Astrocyte (in vitro differentiated cells and primary cell): ENCODE data around the gene GBA2. TPM values are rescaled to one million over a fixed set of nuclear protein-coding genes. Genes with fewer than 3 reads are reported as not detected.

Source experiments
- DNase-seq: peaks from one replicate; pipeline ENCODE4 v3.0.0-alpha.2; 2010; ENCODE audit warnings: low read depth
- FAIRE-seq: peaks from 2 replicates; lab custom pipeline; 2011; peaks lifted over from hg19 to GRCh38; lab: Jason Lieb, UNC
- H2AFZ ChIP-seq: 2 replicates; pipeline ENCODE4 v1.6.0; 2012; ENCODE audit warnings: low read depth, low read length, inconsistent platforms
- H3K27ac ChIP-seq: 2 replicates; pipeline ENCODE4 v1.5.1; 2011; ENCODE audit warnings: low read depth, low read length, inconsistent platforms
- H3K27me3 ChIP-seq: 2 replicates; pipeline ENCODE4 v1.6.0; 2011; ENCODE audit warnings: low read length, inconsistent platforms; ENCODE audit not compliant: insufficient read depth
- H3K36me3 ChIP-seq: 2 replicates; pipeline ENCODE4 v1.5.1; 2011; ENCODE audit warnings: low read length, inconsistent platforms; ENCODE audit not compliant: insufficient read depth
- H3K4me1 ChIP-seq: 2 replicates; pipeline ENCODE4 v1.5.1; 2011; ENCODE audit warnings: low read length, inconsistent platforms; ENCODE audit not compliant: insufficient read depth
- H3K4me2 ChIP-seq: 2 replicates; pipeline ENCODE4 v1.6.0; 2012; ENCODE audit warnings: low read length, inconsistent platforms
- H3K4me3 ChIP-seq: 2 replicates; pipeline ENCODE4 v1.5.1; 2011; ENCODE audit warnings: low read depth, mild to moderate bottlenecking, low read length, inconsistent platforms; ENCODE audit not compliant: insufficient read depth
- H3K79me2 ChIP-seq: 2 replicates; pipeline ENCODE4 v1.6.0; 2012; ENCODE audit warnings: mild to moderate bottlenecking, low read length, inconsistent platforms; ENCODE audit not compliant: insufficient read depth
- H3K9ac ChIP-seq: 2 replicates; pipeline ENCODE4 v1.6.0; 2012; ENCODE audit warnings: mild to moderate bottlenecking, low read length, inconsistent platforms
- H3K9me3 ChIP-seq: 2 replicates; pipeline ENCODE4 v1.5.1; 2012; ENCODE audit warnings: low read depth, mild to moderate bottlenecking, low read length, inconsistent platforms; ENCODE audit not compliant: insufficient read depth
- H4K20me1 ChIP-seq: 2 replicates; pipeline ENCODE4 v1.6.0; 2012; ENCODE audit warnings: low read length, inconsistent platforms; ENCODE audit not compliant: insufficient read depth
- H3K27ac Mint-ChIP-seq: one replicate; pipeline ENCODE4 v1.8.0; 2021; ENCODE audit warnings: mild to moderate bottlenecking, mixed read lengths; ENCODE audit not compliant: unreplicated experiment
- H3K27me3 Mint-ChIP-seq: one replicate; pipeline ENCODE4 v1.8.0; 2021; ENCODE audit warnings: low read depth, mixed read lengths; ENCODE audit not compliant: unreplicated experiment
- H3K36me3 Mint-ChIP-seq: one replicate; pipeline ENCODE4 v1.8.0; 2021; ENCODE audit warnings: low read depth, mixed read lengths; ENCODE audit not compliant: unreplicated experiment
- H3K4me1 Mint-ChIP-seq: one replicate; pipeline ENCODE4 v1.8.0; 2021; ENCODE audit warnings: low read depth, mixed read lengths; ENCODE audit not compliant: unreplicated experiment
- H3K4me3 Mint-ChIP-seq: one replicate; pipeline ENCODE4 v1.8.0; 2021; ENCODE audit warnings: mild to moderate bottlenecking, moderate library complexity, mixed read lengths; ENCODE audit not compliant: unreplicated experiment
- H3K9me3 Mint-ChIP-seq: one replicate; pipeline ENCODE4 v1.8.0; 2021; ENCODE audit warnings: mild to moderate bottlenecking, mixed read lengths; ENCODE audit not compliant: unreplicated experiment
- CTCF ChIP-seq: IDR thresholded peaks from 2 replicates; pipeline ENCODE4 v1.5.1; 2011; ENCODE audit warnings: low read depth, mild to moderate bottlenecking, inconsistent platforms, low read length, moderate library complexity; ENCODE audit not compliant: insufficient read depth
- EZH2 ChIP-seq: IDR thresholded peaks from 2 replicates; pipeline ENCODE4 v1.6.1; 2012; ENCODE audit warnings: mild to moderate bottlenecking, low read length, inconsistent platforms; ENCODE audit not compliant: insufficient read depth
- total RNA-seq: library from RNA; stranded (reverse); gene quantifications from 2 replicates; pipeline ENCODE4 v1.2.1, GENCODE V29; 2021

GBA2 gene
- total RNA-seq, 1 donor from 2014 or later = 42.5 TPM

- Histone ChIP-seq H2AFZ (no peak overlapping the region), H3K27me3 (peaks cover 21% of the 10 kb centered on the region), H3K36me3 (no peaks in the 10 kb centered on the region), H3K27ac (no peak overlapping the region), H3K4me3 (no peak overlapping the region), H3K4me2 (no peak overlapping the region), H4K20me1 (no peaks in the 10 kb centered on the region), H3K4me1 (no peaks in the 10 kb centered on the region), H3K79me2 (no peaks in the 10 kb centered on the region), H3K9me3 (no peaks in the 10 kb centered on the region), H3K9ac (no peak overlapping the region)
- FAIRE-seq (no peak), DNase-seq (no peak)
- H3K4me3 Mint-ChIP-seq = no peak overlapping the region
- H3K27me3 Mint-ChIP-seq = no peaks in the 10 kb centered on the region
- H3K27ac Mint-ChIP-seq = no peak overlapping the region
- H3K4me1 Mint-ChIP-seq = no peaks in the 10 kb centered on the region
- H3K9me3 Mint-ChIP-seq = no peaks in the 10 kb centered on the region
- peaks cover 4% of the 10 kb centered on the region for H3K36me3 Mint-ChIP-seq
- no peak for TF ChIP-seq CTCF
Observed at GRCh38 chr9:35781066-35781465, 32.0 kb upstream of the GBA2 start.

- Mint-ChIP-seq H3K36me3 (peaks cover 1% of the 10 kb centered on the region), H3K9me3 (no peaks in the 10 kb centered on the region), H3K27me3 (no peaks in the 10 kb centered on the region), H3K4me1 (no peaks in the 10 kb centered on the region), H3K27ac (no peak overlapping the region), H3K4me3 (no peak overlapping the region)
- FAIRE-seq = no peak
- H3K79me2 ChIP-seq = no peaks in the 10 kb centered on the region
- H3K4me2 ChIP-seq = no peak overlapping the region
- H2AFZ ChIP-seq = no peak overlapping the region
- H3K9me3 ChIP-seq = no peaks in the 10 kb centered on the region
- DNase-seq = no peak
- H3K4me3 ChIP-seq = no peak overlapping the region
- no peak overlapping the region for H3K9ac ChIP-seq
- H3K27me3 ChIP-seq = peaks cover 14% of the 10 kb centered on the region
- TF ChIP-seq CTCF (no peak), EZH2 (no peak)
- no peaks in the 10 kb centered on the region for H3K4me1 ChIP-seq
- no peaks in the 10 kb centered on the region for H3K36me3 ChIP-seq
- no peak overlapping the region for H3K27ac ChIP-seq
- no peaks in the 10 kb centered on the region for H4K20me1 ChIP-seq
Observed at GRCh38 chr9:35778496-35778895, 29.5 kb upstream of the GBA2 start.

GRCh38 chr9:35776018-35776417, 27.0 kb upstream of the GBA2 start:
- Histone ChIP-seq H3K4me1 (no peaks in the 10 kb centered on the region), H4K20me1 (no peaks in the 10 kb centered on the region), H3K79me2 (no peaks in the 10 kb centered on the region), H3K27me3 (peaks cover 19% of the 10 kb centered on the region), H3K36me3 (no peaks in the 10 kb centered on the region), H3K27ac (no peak overlapping the region), H3K4me3 (no peak overlapping the region), H3K9ac (no peak overlapping the region), H3K4me2 (no peak overlapping the region), H2AFZ (no peak overlapping the region), H3K9me3 (no peaks in the 10 kb centered on the region)
- H3K9me3 Mint-ChIP-seq = no peaks in the 10 kb centered on the region
- no peak overlapping the region for H3K27ac Mint-ChIP-seq
- no peak for TF ChIP-seq EZH2
- TF ChIP-seq CTCF = no peak
- H3K36me3 Mint-ChIP-seq = no peaks in the 10 kb centered on the region
- no peak for FAIRE-seq
- H3K27me3 Mint-ChIP-seq = no peaks in the 10 kb centered on the region
- no peak overlapping the region for H3K4me3 Mint-ChIP-seq
- no peaks in the 10 kb centered on the region for H3K4me1 Mint-ChIP-seq
- DNase-seq = no peak
